GM19438 (cell line): ENCODE results near the gene LGALS4.
"Not testable (repeated sequence)": the region's sequence is repeated elsewhere in the genome, so short reads cannot be mapped to it uniquely, and the experiment has no call there.

ENCODE experiments used
- ATAC-seq: cut with Tn5 transposase; IDR thresholded peaks from one replicate; pipeline ENCODE4 v1.9.1; 2021; ENCODE audit warnings: low read depth; ENCODE audit not compliant: unreplicated experiment

Gene LGALS4

GRCh38 chr19:38774181-38774950 is 38.4 kb downstream of the LGALS4 start:
- no peak for ATAC-seq

GRCh38 chr19:38773469-38774177 is 39.1 kb downstream of the LGALS4 start, which contains the start of gene LGALS7:
TSS of gene LGALS7 (minus strand) at chr19:38773517. CDS start at chr19:38773492, 25 bp downstream.
- no peak for ATAC-seq

- not testable (repeated sequence) for ATAC-seq
Measured at GRCh38 chr19:38771569-38771968, 41.2 kb downstream of the LGALS4 start.

- ATAC-seq: not testable (repeated sequence)
Measured at GRCh38 chr19:38770949-38771275, 41.8 kb downstream of the LGALS4 start.

- ATAC-seq: not testable (repeated sequence)
Measured at GRCh38 chr19:38770228-38770948, 42.4 kb downstream of the LGALS4 start.

GRCh38 chr19:38769635-38770211 is 43.0 kb downstream of the LGALS4 start:
- ATAC-seq: peak; percentile 67

GRCh38 chr19:38766276-38767047 is 46.3 kb downstream of the LGALS4 start:
- no peak for ATAC-seq

GRCh38 chr19:38765214-38765613 is 47.5 kb downstream of the LGALS4 start:
- no peak for ATAC-seq

GRCh38 chr19:38763795-38764220 is 48.9 kb downstream of the LGALS4 start:
- no peak for ATAC-seq

GRCh38 chr19:38761884-38762389 is 50.8 kb downstream of the LGALS4 start:
- ATAC-seq: not testable (repeated sequence)

- ATAC-seq: not testable (repeated sequence)
Measured at GRCh38 chr19:38760805-38761517, 51.8 kb downstream of the LGALS4 start.

GRCh38 chr19:38759590-38760003 is 53.1 kb downstream of the LGALS4 start:
- ATAC-seq: no peak

GRCh38 chr19:38754196-38754595 is 58.5 kb downstream of the LGALS4 start:
- ATAC-seq: not testable (repeated sequence)

GRCh38 chr19:38753783-38754182 is 59.0 kb downstream of the LGALS4 start:
- not testable (repeated sequence) for ATAC-seq
